NCI-H526 treated with DMSO at 0.1 percent for 48 hours (cell line): Measurements from ENCODE around the gene BBLN.
"Not testable (repeated sequence)": the region's sequence is repeated elsewhere in the genome, so short reads cannot be mapped to it uniquely, and the experiment has no call there.

ENCODE experiments used
- DNase-seq: peaks from one replicate; lab custom pipeline; 2025; lab: John Stamatoyannopoulos, UW

The BBLN gene, protein sequence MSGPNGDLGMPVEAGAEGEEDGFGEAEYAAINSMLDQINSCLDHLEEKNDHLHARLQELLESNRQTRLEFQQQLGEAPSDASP

GRCh38 chr9:128159784-128160602 is at the start of gene BBLN:
Gene BBLN (plus strand): TSS chr9:128160265. CDS start chr9:128160408, 143 bp downstream.
- peak; percentile 67 for DNase-seq

- DNase-seq = not testable (repeated sequence)
Observed at GRCh38 chr9:128111726-128112125, 48.3 kb upstream of the BBLN start.

- no peak for DNase-seq
Observed at GRCh38 chr9:128113526-128114325, 46.3 kb upstream of the BBLN start.

- DNase-seq = no peak
Observed at GRCh38 chr9:128114326-128115186, 45.5 kb upstream of the BBLN start.

DNA sequence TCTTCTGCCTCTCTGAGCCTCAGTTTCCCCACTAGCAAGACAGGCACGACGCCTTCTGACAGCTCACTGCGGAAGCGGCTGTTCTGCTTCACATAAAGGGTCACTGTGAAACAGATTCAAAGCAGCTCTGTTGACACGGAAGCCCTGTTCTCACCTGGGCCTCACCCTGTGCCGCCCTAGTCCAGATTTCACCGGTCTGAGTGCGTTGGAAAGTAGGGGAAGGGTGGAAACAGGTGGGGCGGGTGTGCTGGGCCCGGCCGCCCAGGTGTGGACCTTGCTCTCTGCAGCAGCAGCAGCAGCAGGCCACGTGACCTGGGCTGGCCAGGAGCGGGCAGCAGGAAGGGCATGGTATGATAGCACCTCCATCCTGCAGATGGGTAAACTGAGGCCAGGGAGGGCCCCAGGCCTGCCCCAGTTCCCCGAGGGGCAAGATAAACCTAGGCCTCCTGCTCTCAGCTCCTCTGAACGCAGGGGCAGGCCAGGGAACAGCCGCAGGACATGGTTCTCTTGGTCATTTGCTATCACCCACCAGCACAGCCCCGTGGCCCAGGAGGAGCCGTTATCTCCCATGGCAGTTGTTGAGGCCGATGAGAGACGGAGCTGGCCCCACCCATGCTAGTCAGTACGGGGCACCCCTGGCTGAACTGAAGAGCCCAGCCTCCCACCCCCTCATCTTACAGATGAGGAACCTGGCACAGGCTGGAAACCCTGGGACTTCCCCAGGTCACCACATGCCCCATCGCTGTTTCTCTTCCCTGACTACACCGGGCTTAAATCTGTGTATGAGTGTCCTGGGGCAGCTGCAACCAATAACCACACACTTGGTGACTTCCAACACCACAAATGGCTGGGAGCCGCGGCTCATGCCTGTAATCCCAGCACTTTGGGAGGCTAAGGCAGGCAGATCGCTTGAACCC is 44.6 kb upstream of the BBLN start:
- DNase-seq = no peak

GRCh38 chr9:128116104-128117083 is 43.7 kb upstream of the BBLN start:
- DNase-seq = no peak

GRCh38 chr9:128117613-128118471 is 42.2 kb upstream of the BBLN start:
- DNase-seq = peak; percentile 55

- no peak for DNase-seq
Observed at GRCh38 chr9:128118472-128118857, 41.6 kb upstream of the BBLN start.

DNA sequence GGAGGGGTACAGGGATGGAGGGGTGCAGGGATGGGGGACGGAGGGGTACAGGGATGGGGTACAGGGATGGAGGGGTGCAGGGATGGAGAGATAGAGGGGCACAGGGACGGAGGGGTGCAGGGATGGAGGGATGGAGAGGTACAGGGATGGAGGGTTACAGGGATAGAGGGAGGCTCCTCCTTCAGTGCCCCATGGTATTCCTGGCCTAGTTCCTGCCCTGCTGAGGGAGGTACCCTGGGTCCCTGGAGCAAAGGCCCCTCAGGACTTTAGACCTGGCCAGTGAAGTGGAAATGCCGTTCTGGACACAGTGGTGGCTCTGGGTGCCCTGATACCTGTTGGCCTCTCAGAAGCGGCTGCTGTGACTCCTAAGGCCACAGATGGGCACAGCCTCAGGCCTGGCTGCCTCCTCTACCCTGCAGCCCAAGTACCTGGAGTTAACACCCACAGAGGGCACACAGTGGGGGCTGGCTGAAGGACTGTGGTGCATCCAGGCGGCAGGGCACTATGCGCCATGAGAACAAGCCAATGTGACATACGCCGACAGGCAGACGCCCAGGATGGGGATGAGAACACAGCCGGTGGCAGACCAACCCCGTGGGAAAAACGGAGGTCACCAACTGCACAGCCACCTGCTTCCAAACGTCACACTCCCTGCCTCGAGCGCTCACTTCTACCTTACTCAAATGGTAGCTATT is 40.9 kb upstream of the BBLN start:
- DNase-seq = no peak

- no peak for DNase-seq
Observed at GRCh38 chr9:128120061-128120740, 39.9 kb upstream of the BBLN start.

DNA sequence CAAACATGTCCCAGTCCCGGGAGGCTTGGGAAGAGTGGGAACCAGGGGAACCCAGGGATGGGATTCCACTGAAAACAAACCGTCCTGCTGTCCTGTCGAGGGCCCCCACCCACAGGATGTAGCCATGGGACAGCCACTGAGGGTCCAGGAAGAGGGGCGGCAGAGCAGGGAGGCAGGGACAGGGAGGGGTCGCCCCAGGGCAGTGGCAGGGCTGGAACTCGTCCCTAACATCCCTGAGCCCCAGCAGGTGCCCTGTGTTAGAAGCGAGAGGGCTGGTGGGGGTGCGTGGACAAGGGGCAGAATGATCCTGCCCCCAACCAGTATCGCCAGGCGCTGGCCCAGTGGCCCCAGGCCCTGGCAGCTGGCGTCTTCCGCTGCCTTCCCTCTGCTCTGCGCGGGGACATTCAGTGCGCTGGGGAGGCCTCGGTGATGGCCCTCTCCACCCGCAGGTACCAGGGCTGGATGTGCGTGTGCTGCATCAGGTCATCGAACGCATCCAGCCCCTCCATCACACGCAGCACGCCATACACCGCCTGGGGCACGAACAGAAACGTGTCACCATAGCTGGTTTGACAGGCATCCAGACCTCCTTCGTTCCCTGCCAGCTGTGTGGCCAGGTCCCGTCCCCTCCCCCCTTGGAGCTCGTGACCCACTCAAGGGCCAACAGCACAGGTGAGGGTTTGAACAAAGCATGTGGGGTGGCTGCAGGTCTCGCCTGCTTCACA is 39.2 kb upstream of the BBLN start:
- DNase-seq = no peak

GRCh38 chr9:128121466-128121810 is 38.6 kb upstream of the BBLN start:
- DNase-seq = no peak

- no peak for DNase-seq
Observed at GRCh38 chr9:128121924-128122808, 37.9 kb upstream of the BBLN start.

DNA sequence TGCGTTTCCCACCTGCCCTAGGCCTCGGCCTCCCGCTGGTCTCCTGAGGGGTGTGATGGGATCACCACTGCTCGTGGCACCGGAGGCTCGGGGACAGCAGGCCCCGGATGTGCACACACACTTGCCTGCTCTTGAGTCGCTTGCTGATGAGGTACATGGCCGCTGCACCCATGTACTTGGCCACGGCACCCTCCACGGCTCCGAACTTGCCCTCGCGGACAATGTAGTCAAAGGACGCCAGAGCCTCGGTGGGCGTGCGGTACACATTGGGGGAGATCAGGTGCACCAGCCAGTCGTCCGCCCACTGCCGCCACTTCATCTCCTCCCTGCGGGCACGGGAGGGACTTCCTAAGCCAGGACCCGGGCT is 37.3 kb upstream of the BBLN start:
- no peak for DNase-seq

DNA sequence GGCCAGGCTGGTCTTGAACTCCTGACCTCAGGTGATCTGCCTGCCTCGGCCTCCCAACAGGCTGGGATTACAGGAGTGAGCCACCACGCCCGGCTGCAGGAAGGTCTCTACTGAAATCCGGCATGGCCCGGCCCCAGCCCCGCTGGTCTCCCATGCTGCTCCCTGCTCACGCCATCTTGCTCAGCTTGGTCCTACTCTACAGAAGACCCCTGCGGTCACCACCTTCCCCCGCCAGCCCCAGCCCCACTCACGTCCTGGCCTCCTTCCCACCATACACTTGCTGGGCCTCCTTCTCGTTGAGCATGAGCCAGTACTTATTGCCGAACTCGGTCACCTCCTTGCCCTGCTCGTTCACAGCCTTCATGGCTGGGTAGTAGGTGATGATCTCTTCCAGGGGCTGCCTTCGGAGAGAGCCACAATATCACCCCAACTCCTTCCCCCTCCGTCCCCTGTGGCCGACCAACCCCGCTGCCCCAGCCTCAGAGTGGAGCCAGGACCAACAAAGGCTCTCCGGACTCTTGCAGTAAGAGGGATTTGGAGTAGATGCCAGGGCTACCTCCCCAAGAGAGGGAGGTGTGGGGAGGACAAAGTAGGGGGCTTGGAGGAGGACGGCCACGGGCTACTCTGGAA is 36.5 kb upstream of the BBLN start:
- DNase-seq = no peak

- no peak for DNase-seq
Observed at GRCh38 chr9:128124451-128124850, 35.6 kb upstream of the BBLN start.
